Omental fat pad (tissue), 4 donors: ENCODE measurements around the gene TMEM63C. TPM values are rescaled to one million over a fixed set of nuclear protein-coding genes. Genes with fewer than 3 reads are reported as not detected.
A peak's percentile ranks its signal among the peaks of the same experiment; 100 is the strongest.

ENCODE experiments used
- ATAC-seq: fragments of 150-250 bp; one replicate; pipeline ENCODE4 v1.9.1; 2016; ENCODE audit warnings: mild to moderate bottlenecking, moderate library complexity; ENCODE audit not compliant: low FRiP score
- DNase-seq: peaks from one replicate; pipeline ENCODE4 v3.0.0-alpha.2; 2019; ENCODE audit warnings: low spot score
- CTCF ChIP-seq, 3 donors: fragments of 450-650 bp; IDR thresholded peaks; one replicate each; pipeline ENCODE4 v1.5.1; 2016 to 2017; ENCODE audit warnings: antibody characterized with exemption in 3 of 3, mild to moderate bottlenecking in 3 of 3, moderate library complexity in 2 of 3
- total RNA-seq, 4 donors: library from RNA; depleted of rRNA; stranded (reverse); fragments of >200 nt; gene quantifications; one replicate each; pipeline ENCODE4 v1.1.0, GENCODE V29; 2016

Gene TMEM63C
- total RNA-seq, 4 donors from 2014 or later, result 0.13 TPM; not detected in 3

DNA sequence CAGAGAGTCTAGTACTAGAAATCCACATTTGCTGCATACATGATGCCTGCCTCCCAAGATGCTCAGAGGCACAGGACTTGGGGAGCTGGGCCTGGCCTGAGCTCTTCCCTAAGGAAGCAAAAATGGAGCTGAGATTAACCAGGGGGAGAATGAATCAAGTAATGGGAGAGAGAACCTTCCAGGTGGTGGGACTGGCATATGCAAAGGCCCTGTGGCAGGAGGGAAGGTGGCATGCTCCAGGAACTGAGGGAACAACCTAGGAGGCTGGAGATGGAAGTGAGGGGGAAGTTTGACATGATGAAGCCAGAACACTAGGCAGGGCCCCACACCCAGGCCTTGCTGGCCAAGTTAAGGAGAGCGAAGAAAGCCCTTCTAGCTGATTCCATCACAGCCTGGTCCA is 23.3 kb downstream of the TMEM63C start:
- ATAC-seq, result no peak
- no peak for DNase-seq

DNA sequence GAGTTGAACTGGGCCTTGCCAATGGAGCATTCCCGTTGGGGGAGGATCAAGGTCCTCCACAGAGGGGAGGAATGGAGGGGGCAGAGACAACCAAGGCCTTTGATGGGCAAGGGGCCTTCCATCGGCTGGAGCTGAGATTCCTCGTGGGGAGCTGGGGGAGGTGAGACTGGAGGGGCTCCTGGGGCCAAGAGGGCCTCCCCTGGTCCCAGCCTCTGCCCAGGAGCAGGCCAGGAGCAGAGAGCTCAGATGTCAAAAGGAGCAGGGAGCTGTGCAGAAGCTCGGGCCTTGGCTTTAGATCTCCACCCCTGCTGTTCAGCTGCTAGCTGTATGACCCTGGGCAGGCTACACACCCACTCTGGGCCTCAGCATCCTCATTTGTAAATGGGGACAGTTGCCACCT is 24.0 kb downstream of the TMEM63C start:
- DNase-seq, result no peak
- no peak for TF ChIP-seq CTCF (IDR thresholded peaks at IDR 0.05)
- ATAC-seq, result no peak

More for the DNA sequence above, 23.3 kb downstream of the TMEM63C start:
- no peak for TF ChIP-seq CTCF (IDR thresholded peaks at IDR 0.05)

DNA sequence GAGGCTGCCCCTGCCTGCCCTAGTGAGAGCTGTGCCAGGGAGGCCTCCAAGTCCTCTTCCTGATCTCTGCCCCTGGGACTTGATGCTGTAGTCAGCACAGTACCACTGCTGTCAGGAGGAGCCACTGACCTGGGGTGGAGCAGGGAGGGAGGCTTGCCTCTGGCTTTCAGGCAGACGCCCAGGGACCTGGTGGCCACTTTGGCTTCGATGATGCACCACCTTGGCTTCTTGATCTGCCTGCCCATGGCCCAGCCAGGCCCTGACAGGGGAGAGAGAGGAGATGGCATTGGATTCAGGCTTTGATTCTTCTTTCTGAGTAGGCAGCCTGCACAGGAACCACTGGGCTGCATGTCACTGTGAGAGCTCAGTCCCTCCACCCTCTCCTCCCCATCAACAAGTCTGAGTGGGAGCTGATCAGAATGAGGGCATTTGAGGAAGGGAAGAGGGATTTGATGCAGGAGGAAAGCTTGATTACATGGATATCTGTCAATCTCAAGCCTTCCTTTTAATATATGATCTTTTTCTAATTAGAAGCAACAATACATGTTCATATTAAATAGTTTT is 24.7 kb downstream of the TMEM63C start:
- TF ChIP-seq CTCF (IDR thresholded peaks at IDR 0.05), result no peak
- no peak for DNase-seq
- ATAC-seq, result no peak

DNA sequence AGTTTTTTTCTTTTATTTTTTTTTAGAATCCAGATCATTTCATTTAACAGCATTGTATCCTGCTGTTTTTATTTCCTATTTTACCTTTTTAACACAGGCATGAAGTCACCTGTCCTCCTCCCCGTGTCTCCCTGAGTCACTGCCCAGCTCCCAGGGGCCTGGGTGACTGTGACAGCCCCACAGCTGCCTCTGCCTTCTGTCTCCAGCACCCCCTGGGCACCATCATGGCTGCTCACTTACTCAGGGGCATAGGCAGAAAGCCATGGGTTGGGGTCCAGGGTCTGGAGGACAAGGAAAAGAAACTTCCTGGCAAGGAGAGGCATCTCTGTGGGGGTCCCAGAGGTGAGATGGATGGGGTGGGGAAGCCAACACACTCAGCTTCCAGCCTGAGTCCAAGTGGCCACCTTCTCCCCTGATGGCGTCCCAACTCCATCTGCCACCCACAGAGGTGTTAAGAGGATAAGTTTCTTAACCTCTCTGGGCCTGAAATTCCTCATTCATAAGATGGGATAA is 25.3 kb downstream of the TMEM63C start:
- no peak for TF ChIP-seq CTCF (IDR thresholded peaks at IDR 0.05)
- DNase-seq (no peak), ATAC-seq (no peak)

DNA sequence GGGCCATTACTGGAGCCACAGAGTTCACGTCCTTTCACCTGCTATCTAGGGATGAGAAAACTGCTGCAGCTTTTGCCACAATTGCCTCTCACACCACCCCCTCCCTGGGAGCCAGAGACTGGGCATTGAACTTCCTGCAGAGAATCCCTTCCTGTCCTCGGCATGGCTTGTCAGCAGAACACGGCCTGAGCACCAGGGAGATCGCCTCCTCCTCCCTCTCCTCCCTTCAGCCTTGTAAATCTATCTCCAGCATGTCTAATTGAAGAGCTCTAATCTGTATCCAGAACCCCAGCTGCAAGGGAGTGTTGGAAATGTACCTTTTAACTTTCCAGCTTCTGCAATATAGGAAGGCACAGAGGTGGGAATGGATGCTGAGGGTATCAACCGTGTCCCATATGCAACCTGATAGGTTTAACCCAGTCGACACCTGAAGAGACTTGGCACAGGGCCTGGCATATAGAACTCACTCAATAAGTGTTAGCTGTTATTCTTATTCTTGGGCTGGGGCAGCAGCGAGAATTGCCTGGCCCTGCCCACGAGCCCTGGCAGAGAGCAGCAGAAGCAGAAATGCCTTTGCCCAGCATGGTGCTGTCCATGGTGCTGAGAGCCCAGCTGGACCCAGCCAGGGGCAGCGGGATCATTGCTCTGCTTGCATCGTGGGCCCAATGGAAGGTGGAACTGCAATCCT is 26.8 kb downstream of the TMEM63C start:
- TF ChIP-seq CTCF (IDR thresholded peaks at IDR 0.05), result no peak
- DNase-seq, result peak; percentile 39
- no peak for ATAC-seq

DNA sequence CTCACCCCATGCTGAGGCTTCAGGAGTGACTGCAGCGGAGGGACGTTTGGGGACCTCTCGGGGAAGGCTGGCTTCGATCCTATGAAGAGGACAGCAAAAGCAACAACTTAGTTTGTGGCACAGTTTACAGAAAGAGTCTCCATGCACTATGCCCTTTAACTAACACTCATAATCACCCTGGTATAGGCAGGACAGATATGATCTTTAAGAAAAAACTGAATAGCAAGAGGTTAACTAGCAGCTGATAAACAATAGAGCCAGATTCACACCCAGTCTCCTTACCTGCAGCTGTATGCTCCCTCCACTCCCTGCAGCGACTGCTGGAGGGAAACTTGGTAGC is 27.4 kb downstream of the TMEM63C start:
- DNase-seq, result no peak
- no peak for TF ChIP-seq CTCF (IDR thresholded peaks at IDR 0.05)
- no peak for ATAC-seq
